Central memory CD4-positive, alpha-beta T cell (primary cell): ENCODE measurements around the gene PIAS4.

Experiments used
- DNase-seq: peaks from one replicate; pipeline ENCODE4 v3.0.0; 2022

The PIAS4 gene

GRCh38 chr19:4043401-4043800, 35.9 kb downstream of the PIAS4 start:
- DNase-seq = no peak

- no peak for DNase-seq
These were observed 36.6 kb downstream of the PIAS4 start for GRCh38 chr19:4043966-4044715.

GRCh38 chr19:4044990-4045465, 37.5 kb downstream of the PIAS4 start:
- DNase-seq = no peak

GRCh38 chr19:4045597-4046361, 38.2 kb downstream of the PIAS4 start:
- no peak for DNase-seq

GRCh38 chr19:4046362-4046691, 38.8 kb downstream of the PIAS4 start:
- no peak for DNase-seq

- no peak for DNase-seq
These were observed 39.6 kb downstream of the PIAS4 start for GRCh38 chr19:4046946-4047683.

GRCh38 chr19:4049432-4049831, 41.9 kb downstream of the PIAS4 start:
- DNase-seq = no peak

- no peak for DNase-seq
These were observed 43.9 kb downstream of the PIAS4 start for GRCh38 chr19:4051175-4052101.

- no peak for DNase-seq
These were observed 44.8 kb downstream of the PIAS4 start for GRCh38 chr19:4052114-4052992.

- DNase-seq = no peak
These were observed 45.5 kb downstream of the PIAS4 start for GRCh38 chr19:4052993-4053422.

GRCh38 chr19:4053423-4054324, 46.1 kb downstream of the PIAS4 start:
- no peak for DNase-seq

GRCh38 chr19:4054441-4055208, 47.1 kb downstream of the PIAS4 start:
- no peak for DNase-seq

GRCh38 chr19:4055209-4055552, 47.6 kb downstream of the PIAS4 start:
- no peak for DNase-seq

GRCh38 chr19:4057931-4058692, 50.6 kb downstream of the PIAS4 start:
- DNase-seq = no peak

- no peak for DNase-seq
These were observed 51.3 kb downstream of the PIAS4 start for GRCh38 chr19:4058693-4059452.

- no peak for DNase-seq
These were observed 51.9 kb downstream of the PIAS4 start for GRCh38 chr19:4059453-4059871.

- DNase-seq = peak; percentile 58
These were observed 52.5 kb downstream of the PIAS4 start for GRCh38 chr19:4059891-4060620.
